PC-3 (cell line): Measurements from ENCODE around the gene SH3PXD2A. TPM values are rescaled to one million over a fixed set of nuclear protein-coding genes. Genes with fewer than 3 reads are reported as not detected.

Experiments used
- ATAC-seq: fragments of 200-7000 bp; cut with Tn5 transposase; 2 replicates; pipeline ENCODE4 v1.9.1; 2020; ENCODE audit warnings: mild to moderate bottlenecking, moderate library complexity
- BruUV-seq: library from RNA; stranded (reverse); fragments of 400-500 nt; replicated peaks from 2 replicates; lab custom pipeline; 2021; lab: Mats Ljungman, UMichigan
- CTCF ChIA-PET: fragments of 300-600 bp; sonication (Branson Sonifier 250); formaldehyde crosslinking; loops from one replicate; lab custom pipeline; 2022; ENCODE audit warnings: antibody characterized with exemption; lab: Charles Lee
- POLR2A ChIA-PET: fragments of 300-600 bp; sonication (Branson Sonifier 250); formaldehyde crosslinking; loops from one replicate; lab custom pipeline; 2022; ENCODE audit warnings: antibody characterized with exemption; ENCODE audit not compliant: unreplicated experiment; lab: Charles Lee
- DNase-seq: peaks from one replicate; pipeline ENCODE4 v3.0.0-alpha.2; 2015
- H2AFZ ChIP-seq: fragments of 300-600 bp; sonication (generic); 2 replicates; pipeline ENCODE4 v1.6.0; 2016; ENCODE audit warnings: antibody characterized with exemption, low read length
- H3F3A ChIP-seq: fragments of 300-600 bp; sonication (generic); one replicate; pipeline ENCODE4 v1.6.0; 2017; ENCODE audit warnings: antibody characterized with exemption, low read length, control low read depth, mild to moderate bottlenecking; ENCODE audit not compliant: unreplicated experiment
- H3K27ac ChIP-seq: fragments of 300-600 bp; sonication (generic); 2 replicates; pipeline ENCODE4 v1.5.1; 2016; ENCODE audit warnings: mild to moderate bottlenecking, low read length
- H3K27me3 ChIP-seq: fragments of 300-600 bp; sonication (generic); 2 replicates; pipeline ENCODE4 v1.6.1; 2016; ENCODE audit warnings: low read length, mixed read lengths
- H3K36me3 ChIP-seq: fragments of 300-600 bp; sonication (generic); 2 replicates; pipeline ENCODE4 v1.6.1; 2016; ENCODE audit warnings: low read depth, mixed run types, low read length, mixed read lengths
- H3K4me1 ChIP-seq: fragments of 300-600 bp; sonication (generic); 2 replicates; pipeline ENCODE4 v1.5.1; 2016; ENCODE audit warnings: low read length; ENCODE audit not compliant: insufficient read depth
- H3K4me2 ChIP-seq: fragments of 300-600 bp; sonication (generic); 2 replicates; pipeline ENCODE4 v1.6.0; 2016; ENCODE audit warnings: low read length
- H3K4me3 ChIP-seq: fragments of 300-600 bp; sonication (generic); 2 replicates; pipeline ENCODE4 v1.5.1; 2016; ENCODE audit warnings: mild to moderate bottlenecking, low read length, mixed read lengths
- H3K79me2 ChIP-seq: fragments of 300-600 bp; sonication (generic); 2 replicates; pipeline ENCODE4 v1.6.1; 2017; ENCODE audit warnings: low read length, mixed read lengths
- H3K9ac ChIP-seq: fragments of 300-600 bp; sonication (generic); 2 replicates; pipeline ENCODE4 v1.6.0; 2016; ENCODE audit warnings: mild to moderate bottlenecking, low read length
- H3K9me2 ChIP-seq: fragments of 300-600 bp; sonication (generic); replicated peaks from 2 replicates; pipeline ENCODE4 v1.6.1; 2016; ENCODE audit warnings: mixed run types, low read length, mixed read lengths
- H3K9me3 ChIP-seq: fragments of 300-600 bp; sonication (generic); 2 replicates; pipeline ENCODE4 v1.6.1; 2016; ENCODE audit warnings: low read length, mixed read lengths
- H4K20me1 ChIP-seq: fragments of 300-600 bp; sonication (generic); 2 replicates; pipeline ENCODE4 v1.6.1; 2016; ENCODE audit warnings: low read length, mixed read lengths
- EZH2 ChIP-seq: fragments of 300-600 bp; sonication (generic); IDR thresholded peaks from one replicate; pipeline ENCODE4 v1.6.1; 2017; ENCODE audit warnings: antibody characterized with exemption, mild to moderate bottlenecking, low read length; ENCODE audit not compliant: unreplicated experiment
- EZH2phosphoT487 ChIP-seq: fragments of 300-600 bp; sonication (generic); IDR thresholded peaks from 2 replicates; pipeline ENCODE4 v1.6.1; 2018; ENCODE audit warnings: mild to moderate bottlenecking, antibody characterized with exemption, low read length, borderline replicate concordance
- intact Hi-C: fragments of 100-400 bp; cut with micrococcal nuclease; formaldehyde crosslinking; loops from 2 replicates; pipeline ENCODE4 v1.9.0; 2023
- total RNA-seq: library from RNA; depleted of rRNA; stranded (reverse); fragments of >200 nt; gene quantifications from 2 replicates; pipeline ENCODE4 v1.2.3, GENCODE V29; 2014
- TF ChIP-seq, protein P1 (sequence below): fragments of 300-600 bp; sonication (generic); conservative IDR thresholded peaks from 2 replicates; pipeline ENCODE4 v1.5.1; 2017; ENCODE audit warnings: antibody characterized with exemption, low read depth, mild to moderate bottlenecking, low read length

The SH3PXD2A gene
- total RNA-seq, 1 experiment from 2014 or later = 3.4 TPM

DNA sequence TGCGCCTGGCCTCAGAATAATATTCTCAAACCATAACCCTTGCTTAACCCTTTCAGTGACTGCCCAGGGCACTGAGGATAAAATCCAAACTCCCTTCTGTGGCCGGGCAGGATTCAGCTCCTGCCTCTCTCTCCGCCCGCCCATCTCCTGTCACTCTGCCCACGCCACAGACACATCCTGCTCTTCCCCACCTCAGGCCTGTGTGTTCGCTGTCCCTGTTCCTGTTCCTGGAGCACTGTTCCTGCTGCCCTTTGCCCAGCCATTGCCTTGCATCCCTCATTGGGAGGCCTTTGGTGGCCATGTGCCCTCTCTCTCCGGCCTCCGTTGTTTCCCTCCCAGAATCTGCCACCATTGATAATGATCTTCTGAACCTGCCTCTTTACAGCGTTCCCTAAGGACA is 108.8 kb downstream of the SH3PXD2A start:
- peaks cover 44% of the 10 kb centered on the region for H3K4me1 ChIP-seq
- no peaks in the 10 kb centered on the region for H3K9me3 ChIP-seq
- peak overlapping the region; percentile 97 for H3K27ac ChIP-seq
- no peak overlapping the region for H2AFZ ChIP-seq
- H3K79me2 ChIP-seq = no peaks in the 10 kb centered on the region
- H3K4me2 ChIP-seq = 0 out of 2 replicates have a peak overlapping the region, but pooled peaks have one; percentile 5
- H3K27me3 ChIP-seq = no peaks in the 10 kb centered on the region
- H3K9me2 ChIP-seq = no peaks in the 10 kb centered on the region
- ChIA-PET CTCF (interaction anchor here (0.7 kb wide), 1 partner anchor 34 kb away, joined by 3 read pairs; no protein-coding TSS in a partner anchor), POLR2A (no interaction called here)
- H3F3A ChIP-seq = no peaks in the 10 kb centered on the region
- ATAC-seq (no peak), DNase-seq (no peak)
- intact Hi-C loops = no loop called here
- no peaks in the 10 kb centered on the region for H4K20me1 ChIP-seq
- TF ChIP-seq, protein P1, sequence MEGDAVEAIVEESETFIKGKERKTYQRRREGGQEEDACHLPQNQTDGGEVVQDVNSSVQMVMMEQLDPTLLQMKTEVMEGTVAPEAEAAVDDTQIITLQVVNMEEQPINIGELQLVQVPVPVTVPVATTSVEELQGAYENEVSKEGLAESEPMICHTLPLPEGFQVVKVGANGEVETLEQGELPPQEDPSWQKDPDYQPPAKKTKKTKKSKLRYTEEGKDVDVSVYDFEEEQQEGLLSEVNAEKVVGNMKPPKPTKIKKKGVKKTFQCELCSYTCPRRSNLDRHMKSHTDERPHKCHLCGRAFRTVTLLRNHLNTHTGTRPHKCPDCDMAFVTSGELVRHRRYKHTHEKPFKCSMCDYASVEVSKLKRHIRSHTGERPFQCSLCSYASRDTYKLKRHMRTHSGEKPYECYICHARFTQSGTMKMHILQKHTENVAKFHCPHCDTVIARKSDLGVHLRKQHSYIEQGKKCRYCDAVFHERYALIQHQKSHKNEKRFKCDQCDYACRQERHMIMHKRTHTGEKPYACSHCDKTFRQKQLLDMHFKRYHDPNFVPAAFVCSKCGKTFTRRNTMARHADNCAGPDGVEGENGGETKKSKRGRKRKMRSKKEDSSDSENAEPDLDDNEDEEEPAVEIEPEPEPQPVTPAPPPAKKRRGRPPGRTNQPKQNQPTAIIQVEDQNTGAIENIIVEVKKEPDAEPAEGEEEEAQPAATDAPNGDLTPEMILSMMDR = no peak
- no peak for TF ChIP-seq EZH2phosphoT487
- no peak for TF ChIP-seq EZH2
- no TSS peak for BruUV-seq
- H3K9ac ChIP-seq = peak overlapping the region; percentile 81
- no peak overlapping the region for H3K4me3 ChIP-seq
- H3K36me3 ChIP-seq = no peaks in the 10 kb centered on the region

DNA sequence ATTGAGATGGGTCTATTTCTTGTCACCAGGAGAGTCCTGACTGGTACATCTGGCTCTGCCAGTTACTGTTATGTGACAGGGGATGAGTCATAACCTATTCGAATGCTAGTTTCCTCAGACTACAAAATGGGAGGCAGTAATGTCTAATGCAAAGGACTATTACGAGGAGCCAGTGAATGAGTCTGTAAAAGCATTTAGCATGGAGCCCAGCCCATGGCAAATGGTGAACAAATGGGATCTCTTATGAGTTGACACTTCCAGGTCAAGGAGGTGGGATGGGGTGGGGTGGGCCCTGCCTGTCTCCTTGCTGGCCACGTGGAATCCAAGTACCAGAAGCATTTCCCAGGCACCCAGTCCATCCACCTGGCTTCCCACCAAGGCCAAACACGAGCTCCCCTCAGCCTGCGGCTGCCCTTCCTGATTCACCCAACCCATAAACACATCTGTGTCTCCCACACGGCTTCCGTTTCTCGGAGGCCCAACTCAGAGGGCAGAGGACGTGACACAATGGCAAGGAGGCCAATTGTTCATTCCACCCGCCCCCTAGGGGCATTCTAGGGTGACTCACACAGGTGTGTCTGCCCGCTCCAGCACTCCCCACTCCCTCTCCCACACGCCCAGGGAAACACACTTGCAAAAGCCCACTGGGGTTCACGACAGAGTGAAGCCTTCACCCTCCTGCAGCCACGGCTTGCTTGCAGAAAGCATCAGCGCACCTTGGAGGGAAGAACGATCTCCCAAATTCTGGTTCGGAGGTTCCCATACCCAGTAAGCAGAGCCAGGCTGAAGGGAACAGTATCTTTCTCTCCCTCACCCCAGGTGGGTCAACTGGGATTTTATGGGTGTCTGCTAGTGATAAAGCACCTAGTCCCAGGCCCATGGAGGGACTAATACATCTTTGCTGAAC is 109.8 kb downstream of the SH3PXD2A start:
- Histone ChIP-seq H2AFZ (peak overlapping the region; percentile 30; the same call in 1 of the 2 replicates), H3K4me3 (peak overlapping the region; percentile 40; the same call in 1 of the 2 replicates), H3K79me2 (no peaks in the 10 kb centered on the region), H3F3A (no peaks in the 10 kb centered on the region), H3K4me2 (peak overlapping the region; percentile 83), H3K27me3 (no peaks in the 10 kb centered on the region), H3K27ac (peak overlapping the region; percentile 97), H3K9me3 (no peaks in the 10 kb centered on the region), H3K9me2 (no peaks in the 10 kb centered on the region), H3K9ac (peak overlapping the region; percentile 81), H3K4me1 (peaks cover 44% of the 10 kb centered on the region), H3K36me3 (no peaks in the 10 kb centered on the region), H4K20me1 (no peaks in the 10 kb centered on the region)
- intact Hi-C loops = no loop called here
- DNase-seq (peak; percentile 91), ATAC-seq (peak; percentile 79)
- ChIA-PET POLR2A (interaction anchor here (0.6 kb wide), 1 partner anchor 12 kb away, joined by 4 read pairs; no protein-coding TSS in a partner anchor), CTCF (no interaction called here)
- no peak for TF ChIP-seq EZH2phosphoT487
- TF ChIP-seq, protein P1 = no peak
- no peak for TF ChIP-seq EZH2
- TSS peak; percentile 76 for BruUV-seq
